Measurements from ENCODE around the gene HEATR5A.

HEATR5A gene

DNA sequence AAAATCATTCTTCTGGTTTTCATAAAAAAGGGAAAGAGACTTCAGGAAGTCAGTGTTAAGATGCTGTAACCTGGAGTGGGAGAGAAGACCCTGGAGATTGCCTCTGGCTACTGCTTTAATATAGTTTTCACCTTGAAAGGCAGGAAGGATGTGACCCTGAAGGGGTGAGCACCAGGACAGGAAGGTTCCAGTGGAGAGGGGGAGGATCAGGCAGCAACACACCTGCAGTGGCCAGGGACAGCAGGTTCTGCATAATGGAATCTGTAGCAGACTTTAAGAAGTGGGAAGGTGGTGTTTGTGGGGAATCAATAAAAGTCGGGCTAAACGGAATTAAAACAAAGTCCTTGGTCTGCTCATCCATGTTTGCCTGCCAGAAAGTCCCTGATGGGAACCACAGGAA lies 6.3 kb upstream of the HEATR5A start:
- DNase-seq (ENCODE audit: low read depth) = no peak
- TF ChIP-seq CTCF (IDR thresholded peaks at IDR 0.05; ENCODE audit: insufficient read depth, low read depth, low read length, missing control alignments) = no peak
- no peak overlapping the region for H3K4me3 ChIP-seq (ENCODE audit: low read length)

- DNase-seq (ENCODE audit: low read depth) = no peak
- no peak overlapping the region for H3K4me3 ChIP-seq (ENCODE audit: low read length)
- TF ChIP-seq CTCF (IDR thresholded peaks at IDR 0.05; ENCODE audit: insufficient read depth, low read depth, low read length, missing control alignments) = no peak
Measured at GRCh38 chr14:31425905-31426304, 5.6 kb upstream of the HEATR5A start.

DNA sequence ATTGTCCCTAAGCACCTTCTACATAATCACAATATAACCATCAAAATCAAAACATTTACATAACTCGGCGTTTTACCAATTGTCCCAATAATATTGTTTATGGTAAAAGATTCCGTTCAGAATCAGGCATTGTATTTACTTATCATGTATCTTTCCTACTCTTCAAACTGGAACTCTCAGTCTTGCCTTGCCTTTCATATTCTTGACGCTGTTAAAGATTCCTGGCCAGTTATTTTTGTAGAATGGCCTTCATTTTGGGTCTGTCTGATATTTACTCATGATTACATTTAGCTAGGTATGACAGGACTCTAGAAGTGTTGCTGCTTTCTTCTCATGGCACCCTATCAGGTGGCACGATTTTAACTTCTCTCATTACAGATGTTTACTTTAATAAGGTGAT lies 850 bp upstream of the HEATR5A start:
- TF ChIP-seq CTCF (IDR thresholded peaks at IDR 0.05; ENCODE audit: insufficient read depth, low read depth, low read length, missing control alignments) = no peak
- H3K4me3 ChIP-seq (ENCODE audit: low read length) = no peak overlapping the region
- no peak for DNase-seq (ENCODE audit: low read depth)

- DNase-seq (ENCODE audit: low read depth) = peak; percentile 49
- TF ChIP-seq CTCF (IDR thresholded peaks at IDR 0.05; ENCODE audit: insufficient read depth, low read depth, low read length, missing control alignments) = no peak
- H3K4me3 ChIP-seq (ENCODE audit: low read length) = peak overlapping the region; percentile 85
Measured at GRCh38 chr14:31419967-31420318, 407 bp downstream of the HEATR5A start.

GRCh38 chr14:31419179-31419966 lies 977 bp downstream of the HEATR5A start:
- no peak for DNase-seq (ENCODE audit: low read depth)
- TF ChIP-seq CTCF (IDR thresholded peaks at IDR 0.05; ENCODE audit: insufficient read depth, low read depth, low read length, missing control alignments) = no peak

DNA sequence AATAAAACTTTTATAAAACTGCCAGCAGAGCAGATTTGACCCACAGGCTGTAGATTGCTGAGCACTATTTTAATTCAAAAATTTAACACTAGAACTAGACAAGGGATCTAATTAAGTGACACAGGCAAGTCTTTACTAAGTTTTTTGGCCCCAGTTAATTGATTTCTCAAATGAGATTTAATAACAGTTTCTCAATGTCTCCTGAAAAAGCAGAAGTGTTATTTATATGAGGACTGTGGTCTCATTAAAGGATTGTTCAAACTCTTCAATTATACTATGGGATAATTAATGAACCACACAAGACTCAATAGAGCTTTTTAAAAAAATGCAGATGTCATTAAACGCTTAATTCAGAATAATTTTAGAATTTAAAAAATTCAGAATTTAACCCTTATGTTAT lies 1.9 kb downstream of the HEATR5A start:
- no peak for TF ChIP-seq CTCF (IDR thresholded peaks at IDR 0.05; ENCODE audit: insufficient read depth, low read depth, low read length, missing control alignments)
- DNase-seq (ENCODE audit: low read depth) = no peak
- no peak overlapping the region for H3K4me3 ChIP-seq (ENCODE audit: low read length)

More at GRCh38 chr14:31419179-31419966, 977 bp downstream of the HEATR5A start:
- H3K4me3 ChIP-seq (ENCODE audit: low read length) = peak overlapping the region; percentile 85
